Endometrial microvascular endothelial cells (primary cell): ENCODE measurements around the gene ZNF773. TPM values are rescaled to one million over a fixed set of nuclear protein-coding genes. Genes with fewer than 3 reads are reported as not detected.
"Not testable (repeated sequence)": the region's sequence is repeated elsewhere in the genome, so short reads cannot be mapped to it uniquely, and the experiment has no call there.

Source experiments
- in situ Hi-C: cut with HindIII; loops from 2 replicates; pipeline ENCODE4 v1.10.0; 2017; ENCODE audit warnings: low sequenced_read_pairs, low pct_unique_long_range_greater_than_20kb; ENCODE audit errors: inconsistent ontology term
- total RNA-seq: library from RNA; depleted of rRNA; stranded (reverse); fragments of >200 nt; gene quantifications from one replicate; pipeline ENCODE4 v1.2.3, GENCODE V29; 2015; ENCODE audit errors: inconsistent ontology term

Gene ZNF773
- 2.0 TPM for total RNA-seq

DNA sequence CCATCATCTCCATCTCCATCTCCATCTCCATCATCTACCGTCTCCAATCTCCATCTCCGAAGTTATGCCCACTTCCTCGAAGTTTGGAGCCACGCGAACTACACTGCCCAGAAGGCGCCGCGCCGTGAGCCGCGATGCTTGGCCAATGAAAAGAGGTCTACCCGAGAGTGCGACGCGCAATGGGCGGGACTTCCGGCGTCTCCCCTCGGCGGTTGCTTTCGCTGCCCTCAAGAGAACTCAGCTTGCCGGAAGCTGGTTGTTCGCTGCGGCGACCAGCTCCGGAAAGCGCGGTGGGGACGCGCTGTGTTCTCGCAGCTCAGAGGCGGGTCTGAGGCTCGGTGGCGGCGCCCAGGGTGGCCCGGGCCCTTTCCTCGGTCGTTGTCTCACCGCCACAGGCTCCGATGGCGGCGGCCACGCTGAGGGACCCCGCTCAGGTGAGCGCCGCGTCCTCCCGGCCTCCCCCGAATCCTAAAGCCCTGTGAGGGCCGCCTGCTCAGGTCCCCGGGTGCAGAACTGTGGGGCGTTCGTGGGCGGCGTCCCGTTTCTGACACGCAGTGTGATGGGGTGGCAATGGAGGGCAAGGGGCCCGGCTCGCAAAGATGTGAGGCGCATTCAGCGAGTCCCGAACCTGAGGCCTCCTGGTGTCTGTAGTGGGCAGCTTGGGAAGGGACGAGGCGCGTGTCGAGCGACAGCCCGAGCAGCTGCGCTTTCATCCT lies at the start of gene ZNF773:
Gene ZNF773, plus strand, starts transcription at position 259 of the 716 bp plus-strand sequence. Its CDS starts 143 bp downstream, at position 402.
- in situ Hi-C loops, result not testable (repeated sequence)

DNA sequence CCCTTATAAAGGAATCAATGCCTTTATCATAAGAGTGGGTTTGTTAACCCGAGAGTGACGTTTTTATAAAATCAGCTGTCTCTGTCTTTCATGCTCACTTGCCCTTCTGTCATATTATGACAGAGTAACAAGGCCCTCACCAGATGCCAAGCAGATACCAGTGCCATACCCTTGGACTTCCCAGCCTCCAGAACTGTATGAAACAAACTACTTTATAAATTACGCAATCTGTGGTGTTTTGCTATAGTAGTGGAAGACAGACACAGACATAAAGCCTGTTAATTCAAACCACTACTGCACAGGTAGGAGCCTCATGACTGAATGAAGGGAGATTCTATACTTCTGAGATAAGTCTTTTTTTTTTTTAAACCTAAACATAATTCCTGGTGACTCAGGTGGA lies 47.4 kb upstream of the ZNF773 start:
- in situ Hi-C loops, result no loop called here

DNA sequence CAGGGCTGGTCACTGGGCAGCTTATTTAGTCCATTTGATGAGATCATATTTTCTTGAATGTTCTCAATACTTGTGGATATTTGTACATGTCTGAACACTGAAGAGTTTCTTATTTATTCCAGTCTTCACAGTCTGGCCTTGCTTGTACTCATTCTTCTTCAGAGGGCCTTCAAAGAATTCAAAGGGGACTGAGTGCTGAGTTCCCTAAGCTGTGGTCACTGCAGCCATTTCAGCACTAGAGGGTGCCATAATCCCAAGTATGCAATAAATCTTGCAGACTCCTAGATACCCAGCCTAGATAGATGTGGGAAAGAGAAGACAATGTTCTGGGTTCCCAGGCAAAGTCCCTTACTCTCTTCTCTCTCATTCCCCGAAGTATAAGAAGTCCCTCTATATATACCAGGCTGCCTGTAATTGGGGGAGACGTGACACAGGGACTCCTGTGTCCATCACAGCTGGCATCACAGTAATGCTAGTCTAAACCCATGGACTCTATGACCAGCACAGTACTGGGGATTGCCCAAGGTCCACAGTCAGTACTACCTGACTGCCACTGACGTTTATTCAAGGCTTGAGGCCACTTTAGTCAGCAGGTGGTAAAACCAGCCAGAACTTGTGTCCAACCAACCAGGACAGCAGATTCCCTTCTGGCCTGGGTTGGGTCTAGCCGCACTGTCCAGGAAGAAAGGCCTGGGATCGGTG lies 33.9 kb upstream of the ZNF773 start:
- in situ Hi-C loops, result no loop called here

DNA sequence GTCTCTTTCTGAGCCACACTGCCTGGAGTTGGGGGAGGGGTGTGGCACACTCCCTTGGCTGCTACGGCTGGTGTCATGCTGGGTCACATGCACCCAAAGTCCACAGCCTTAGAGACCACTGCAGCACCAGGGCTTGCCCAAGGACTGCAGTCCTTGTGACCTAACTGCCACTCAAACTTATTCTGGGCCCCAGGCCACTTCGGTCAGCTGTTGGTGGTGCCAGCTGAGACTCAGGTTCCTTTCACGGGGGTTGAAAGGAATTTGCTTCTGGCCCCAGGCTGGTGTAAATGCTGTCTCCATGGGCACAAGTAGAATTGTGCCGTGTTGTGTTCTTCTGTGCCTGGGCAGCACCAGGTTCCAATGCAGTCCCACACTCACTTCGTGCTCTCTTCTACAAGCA lies 33.2 kb upstream of the ZNF773 start:
- in situ Hi-C loops, result no loop called here

DNA sequence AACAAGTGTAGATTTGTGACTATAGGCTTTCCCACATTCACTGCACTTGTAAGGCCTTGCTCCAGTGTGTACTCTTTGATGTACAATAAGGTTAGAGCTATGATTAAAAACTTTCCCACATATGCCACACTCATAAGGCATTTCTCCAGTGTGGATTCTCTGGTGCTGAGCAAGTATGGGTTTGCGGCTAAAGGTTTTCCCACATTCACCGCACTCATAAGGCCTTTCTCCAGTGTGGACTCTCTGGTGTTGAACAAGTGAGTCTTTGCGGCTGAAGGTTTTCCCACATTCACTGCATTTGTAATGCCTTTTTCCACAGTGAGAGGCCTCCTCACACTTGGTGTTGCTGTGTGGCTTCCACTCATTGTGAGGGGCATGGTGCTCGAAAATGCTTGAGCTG lies 26.1 kb upstream of the ZNF773 start:
- in situ Hi-C loops, result no loop called here

DNA sequence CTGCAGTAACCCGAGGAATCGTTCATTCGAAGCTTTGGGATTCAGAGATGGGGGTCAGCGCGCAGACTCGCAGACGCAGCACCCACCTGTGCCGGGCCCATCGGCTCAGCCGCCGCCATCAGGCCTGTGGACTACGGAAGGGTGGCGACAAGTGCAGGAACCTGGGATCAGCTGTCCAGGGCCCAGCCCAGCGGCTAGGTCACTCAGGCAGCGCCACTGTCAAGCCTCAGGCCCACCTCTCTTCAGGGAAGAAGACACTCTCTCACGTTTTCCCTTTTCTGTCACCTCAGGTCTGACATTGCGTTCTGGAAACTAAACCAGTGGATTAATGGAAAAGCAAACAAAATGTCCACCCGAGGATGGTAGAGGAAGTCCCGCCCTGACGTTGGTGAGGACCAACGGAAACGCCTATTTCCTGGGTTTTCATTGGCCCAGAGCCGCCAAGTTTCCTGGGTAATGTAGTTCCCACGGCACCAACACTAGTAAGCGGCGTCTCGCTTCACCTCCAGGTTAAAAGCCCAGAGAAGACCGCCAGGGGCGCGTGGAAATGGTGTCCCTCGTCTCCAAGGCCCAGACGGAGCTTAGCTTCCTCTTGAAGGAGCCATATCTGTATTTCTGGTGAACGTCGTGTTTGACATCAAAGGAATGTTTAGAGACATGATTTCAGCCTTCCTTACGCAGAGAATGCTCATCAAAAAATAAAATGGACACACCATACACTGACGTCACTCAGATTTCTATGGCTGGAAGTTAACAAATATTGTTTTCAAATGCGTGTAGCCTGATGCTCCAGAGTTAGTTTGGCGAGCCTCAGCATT lies 22.3 kb upstream of the ZNF773 start, which contains the start of gene ZNF772:
Gene ZNF772, minus strand, starts transcription at position 376 of the 818 bp plus-strand sequence. Its CDS starts 257 bp downstream, at position 119.
- in situ Hi-C loops, result no loop called here

DNA sequence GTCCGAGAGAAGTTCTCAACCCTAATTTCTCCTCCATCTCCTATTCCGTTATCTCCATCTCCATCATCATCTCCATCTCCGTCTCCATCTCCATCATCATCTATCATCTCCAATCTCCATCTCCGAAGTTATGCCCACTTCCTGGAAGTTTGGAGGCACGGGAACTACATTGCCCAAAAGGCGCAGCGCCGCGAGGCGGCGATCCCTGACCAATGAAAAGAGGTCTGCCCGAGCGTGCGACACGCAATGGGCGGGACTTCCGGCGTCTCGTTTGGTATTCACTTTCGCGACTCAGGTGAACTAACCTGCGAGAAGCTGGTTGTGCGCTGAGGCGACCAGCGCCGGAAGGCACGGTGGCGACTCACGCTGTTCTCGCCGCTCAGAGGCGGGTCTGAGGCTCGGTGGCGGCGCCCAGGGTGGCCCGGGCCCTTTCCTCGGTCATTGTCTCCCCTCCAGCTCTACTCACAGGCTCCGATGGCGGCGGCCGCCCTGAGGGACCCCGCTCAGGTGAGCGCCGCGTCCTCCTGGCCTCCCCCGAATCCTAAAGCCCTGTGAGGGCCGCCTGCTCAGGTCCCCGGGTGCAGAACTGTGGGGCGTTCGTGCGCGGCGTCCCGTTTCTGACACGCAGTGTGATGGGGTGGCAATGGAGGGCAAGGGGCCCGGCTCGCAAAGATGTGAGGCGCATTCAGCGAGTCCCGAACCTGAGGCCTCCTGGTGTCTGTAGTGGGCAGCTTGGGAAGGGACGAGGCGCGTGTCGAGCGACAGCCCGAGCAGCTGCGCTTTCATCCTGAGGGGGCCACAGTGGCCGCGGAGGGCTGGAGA lies 12.1 kb upstream of the ZNF773 start, which contains the start of gene ZNF419:
Gene ZNF419, plus strand, starts transcription at position 274 of the 822 bp plus-strand sequence. Its CDS starts 201 bp downstream, at position 475.
- in situ Hi-C loops, result not testable (repeated sequence)

DNA sequence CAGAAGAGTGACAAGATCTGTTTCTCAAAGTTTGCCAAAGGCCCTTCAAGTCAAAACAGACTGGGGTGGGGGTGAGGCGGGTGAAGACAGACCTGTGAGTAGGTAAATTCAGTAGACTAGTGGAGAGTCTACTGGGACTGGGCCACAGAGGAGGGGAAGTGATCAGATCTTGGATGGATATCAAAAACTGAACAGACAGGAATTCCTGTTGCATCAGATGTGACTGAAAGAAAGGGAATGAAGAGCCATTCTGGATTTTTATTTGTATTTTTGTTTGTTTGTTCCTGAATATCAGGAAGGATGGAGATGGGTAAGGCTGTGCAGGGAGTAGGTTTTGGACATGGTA lies 11.5 kb upstream of the ZNF773 start:
- in situ Hi-C loops, result not testable (repeated sequence)

DNA sequence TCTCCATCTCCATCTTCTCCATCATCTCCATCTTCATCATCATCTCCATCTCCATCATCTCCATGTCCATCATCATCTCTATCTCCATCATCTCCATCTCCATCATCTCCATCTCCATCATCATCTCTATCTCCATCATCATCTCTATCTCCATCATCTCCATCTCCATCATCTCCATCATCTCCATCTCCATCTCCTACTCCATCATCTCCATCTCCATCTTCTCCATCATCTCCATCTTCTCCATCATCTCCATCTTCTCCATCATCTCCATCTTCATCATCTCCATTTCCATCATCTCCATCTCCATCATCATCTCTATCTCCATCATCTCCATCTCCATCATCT lies 432 bp upstream of the ZNF773 start:
- in situ Hi-C loops, result not testable (repeated sequence)

DNA sequence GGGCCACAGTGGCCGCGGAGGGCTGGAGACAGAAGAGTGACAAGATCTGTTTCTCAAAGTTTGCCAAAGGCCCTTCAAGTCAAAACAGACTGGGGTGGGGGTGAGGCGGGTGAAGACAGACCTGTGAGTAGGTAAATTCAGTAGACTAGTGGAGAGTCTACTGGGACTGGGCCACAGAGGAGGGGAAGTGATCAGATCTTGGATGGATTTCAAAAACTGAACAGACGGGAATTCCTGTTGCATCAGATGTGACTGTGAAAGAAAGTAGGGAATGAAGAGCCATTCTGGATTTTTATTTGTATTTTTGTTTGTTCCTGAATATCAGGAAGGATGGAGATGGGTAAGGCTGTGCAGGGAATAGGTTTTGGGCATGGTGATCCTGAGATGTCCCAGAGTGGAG lies 662 bp downstream of the ZNF773 start:
- in situ Hi-C loops, result not testable (repeated sequence)

DNA sequence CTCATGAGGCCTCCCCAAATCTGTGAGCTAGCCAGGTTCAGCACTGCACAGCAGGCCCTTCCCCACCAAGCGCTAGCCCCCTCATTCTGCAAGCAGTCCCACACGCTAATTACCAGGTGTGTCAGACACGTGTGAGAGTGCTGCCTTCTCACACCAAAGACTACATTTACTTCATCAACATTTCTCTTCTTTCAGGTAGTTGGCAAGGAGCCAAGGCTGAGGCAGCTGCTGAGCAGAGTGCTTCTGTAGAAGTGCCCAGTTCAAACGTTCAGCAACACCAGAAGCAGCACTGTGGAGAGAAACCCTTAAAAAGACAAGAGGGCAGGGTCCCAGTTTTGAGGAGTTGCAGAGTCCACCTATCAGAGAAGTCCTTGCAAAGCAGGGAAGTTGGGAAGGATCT lies 6.4 kb downstream of the ZNF773 start:
- in situ Hi-C loops, result no loop called here

DNA sequence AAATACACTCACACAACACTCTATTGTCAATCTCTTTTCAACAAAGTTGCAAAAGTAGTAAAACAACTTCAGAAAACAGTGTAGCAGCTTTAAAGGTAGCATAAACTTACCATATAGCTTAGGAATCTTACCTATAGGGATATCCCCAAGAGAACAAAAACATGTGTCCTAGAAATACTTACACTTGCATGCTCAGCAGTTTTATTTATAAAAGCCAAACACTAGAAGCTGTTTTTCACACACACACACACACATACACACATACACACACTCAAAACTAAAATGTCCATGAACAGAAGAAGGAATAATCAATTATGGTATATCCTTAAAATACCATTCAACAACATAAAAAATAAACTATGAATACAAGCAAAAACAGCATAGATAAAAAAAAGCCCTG lies 11.7 kb downstream of the ZNF773 start:
- in situ Hi-C loops, result no loop called here

DNA sequence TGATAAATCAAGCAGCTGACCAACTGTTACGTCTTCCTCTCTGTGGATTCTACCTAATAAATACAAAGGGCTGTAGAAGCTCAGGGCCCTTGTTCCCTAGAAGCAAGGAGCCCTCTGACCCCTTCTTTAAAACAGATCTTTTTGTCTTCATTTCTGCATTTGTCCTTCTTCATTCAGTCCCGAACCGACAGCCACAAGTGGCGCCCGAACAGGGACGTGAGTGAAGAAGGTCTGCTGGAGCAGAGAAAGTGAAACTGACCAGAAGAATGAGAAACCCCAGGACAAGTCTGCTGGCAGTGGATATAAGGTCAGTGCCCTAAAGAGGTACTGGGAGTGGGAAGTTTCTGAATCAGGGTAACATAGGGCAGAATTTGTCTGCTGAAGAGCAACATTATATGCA lies 13.1 kb downstream of the ZNF773 start:
- in situ Hi-C loops, result no loop called here

DNA sequence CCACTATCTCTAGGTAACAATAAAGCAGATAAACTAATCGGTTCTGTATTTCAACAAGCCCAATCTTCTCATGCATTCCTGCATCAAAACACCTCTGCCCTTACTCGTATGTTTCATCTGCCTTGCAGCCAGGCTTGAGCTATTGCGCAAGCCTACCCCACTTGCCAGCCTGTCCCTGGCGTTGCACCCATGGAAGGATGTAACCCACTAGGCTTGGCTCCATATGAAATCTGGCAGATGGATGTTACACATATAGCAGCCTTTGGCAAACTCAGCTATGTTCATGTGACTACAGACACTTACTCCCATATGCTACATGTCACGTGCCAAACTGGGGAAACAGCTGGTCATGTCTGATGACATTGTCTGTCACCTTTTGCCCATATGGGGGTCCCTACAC lies 15.5 kb downstream of the ZNF773 start:
- in situ Hi-C loops, result no loop called here

DNA sequence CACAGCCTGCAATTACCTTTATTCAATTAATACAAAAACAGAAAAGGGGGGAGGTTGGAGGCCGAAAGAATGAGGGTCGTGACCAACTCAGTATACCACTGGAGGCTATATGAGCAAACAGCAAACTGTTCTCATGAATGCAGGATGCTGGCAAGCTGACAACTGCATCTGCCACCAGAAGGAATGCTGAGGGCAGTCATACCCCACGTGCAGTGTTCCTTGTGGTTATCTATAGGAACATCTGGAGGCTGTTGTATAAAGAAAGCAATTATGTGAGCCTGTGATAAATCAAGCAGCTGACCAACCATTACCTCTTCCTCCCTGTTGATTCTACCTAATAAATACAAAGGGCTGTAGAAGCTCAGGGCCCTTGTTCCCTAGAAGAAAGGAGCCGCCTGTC lies 18.3 kb downstream of the ZNF773 start:
- in situ Hi-C loops, result not testable (repeated sequence)

DNA sequence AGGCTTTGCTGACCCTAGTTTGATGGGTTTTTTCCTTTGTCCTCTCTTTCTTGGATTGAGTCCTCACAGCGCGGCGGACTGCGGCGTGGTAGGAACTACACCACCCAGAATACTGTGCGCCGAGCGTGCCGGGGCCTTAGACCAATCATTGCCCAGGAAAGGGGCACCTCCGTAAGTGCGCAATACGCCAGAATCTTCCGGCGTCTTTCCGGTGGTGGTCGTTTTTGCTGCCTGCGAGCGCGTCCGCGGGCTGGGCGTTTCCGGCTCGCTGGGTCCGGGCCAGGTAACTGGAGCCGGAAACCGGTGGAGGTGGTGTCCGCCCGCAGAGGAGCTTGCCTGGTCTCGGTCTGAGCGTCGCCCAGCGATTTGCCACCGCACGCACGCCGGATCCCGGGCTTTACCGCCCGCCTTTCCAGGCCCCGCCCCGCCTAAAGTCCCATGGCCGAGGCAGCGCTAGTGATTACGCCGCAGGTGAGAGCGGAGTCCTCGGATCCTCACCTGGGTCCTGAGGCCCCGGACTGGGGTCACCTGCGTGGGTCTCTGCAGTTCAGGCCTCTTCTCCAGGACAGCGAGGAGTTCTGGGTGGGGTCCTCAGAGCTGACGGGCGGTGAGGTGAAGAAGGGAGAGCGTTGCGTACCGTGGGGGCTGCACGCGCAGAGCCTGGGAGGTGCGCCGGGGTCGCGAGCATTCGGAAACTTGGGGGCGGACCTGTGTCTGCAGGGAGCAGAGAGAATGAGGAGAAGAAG lies 27.6 kb downstream of the ZNF773 start, which contains the start of gene ZNF549:
Gene ZNF549, plus strand, starts transcription at position 221 of the 746 bp plus-strand sequence. Its CDS starts 218 bp downstream, at position 439.
- in situ Hi-C loops, result no loop called here

DNA sequence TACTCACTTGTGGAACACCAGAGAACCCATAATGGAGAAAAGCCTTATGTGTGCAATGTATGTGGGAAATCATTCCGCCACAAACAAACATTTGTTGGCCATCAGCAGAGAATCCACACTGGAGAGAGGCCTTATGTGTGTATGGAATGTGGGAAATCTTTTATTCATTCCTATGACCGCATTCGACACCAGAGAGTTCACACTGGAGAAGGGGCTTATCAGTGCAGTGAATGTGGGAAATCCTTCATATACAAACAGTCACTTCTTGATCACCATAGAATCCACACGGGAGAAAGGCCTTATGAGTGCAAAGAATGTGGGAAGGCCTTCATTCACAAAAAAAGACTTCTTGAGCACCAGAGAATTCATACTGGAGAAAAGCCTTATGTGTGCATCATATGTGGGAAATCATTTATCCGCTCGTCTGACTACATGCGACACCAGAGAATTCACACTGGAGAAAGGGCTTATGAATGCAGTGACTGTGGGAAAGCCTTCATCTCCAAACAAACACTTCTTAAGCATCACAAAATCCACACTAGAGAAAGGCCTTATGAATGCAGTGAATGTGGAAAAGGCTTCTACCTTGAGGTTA lies 38.3 kb downstream of the ZNF773 start:
- in situ Hi-C loops, result no loop called here

DNA sequence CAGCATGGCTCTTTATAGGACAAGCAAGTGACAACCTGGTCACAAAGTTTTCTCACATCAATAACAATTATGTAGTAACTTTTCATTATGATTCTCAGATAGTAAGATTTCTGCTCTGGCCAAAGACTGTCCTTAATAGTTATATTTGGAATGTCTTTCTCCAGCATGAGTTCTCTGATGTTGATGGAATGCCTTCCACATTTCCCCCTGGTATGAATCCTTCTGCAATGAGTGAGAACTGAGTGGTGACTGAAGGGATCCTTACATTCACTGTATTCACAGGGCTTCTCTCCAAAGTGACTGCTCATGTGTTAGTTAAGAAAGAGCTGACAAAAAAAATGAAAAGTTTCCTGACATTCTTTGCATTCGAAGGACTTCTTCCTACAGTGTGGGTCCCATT lies 46.8 kb downstream of the ZNF773 start:
- in situ Hi-C loops, result no loop called here
